Spleen (tissue), 11 donors: ENCODE measurements around the gene DUSP5. TPM values are rescaled to one million over a fixed set of nuclear protein-coding genes. Genes with fewer than 3 reads are reported as not detected.
"Not testable (repeated sequence)": the region's sequence is repeated elsewhere in the genome, so short reads cannot be mapped to it uniquely, and the experiment has no call there.

Source experiments
- DNase-seq: peaks from one replicate; pipeline ENCODE4 v3.0.0-alpha.2; 2020
- H3K27ac ChIP-seq, 8 donors: fragments of 200-600 bp; sonication (generic) in 7 of 8; 1 replicate in 4 of 8; 2 replicates in 4 of 8; pipeline versions ENCODE4 v1.5.0 to v1.8.0; 2016 to 2021; ENCODE audit warnings: inconsistent platforms in 4 of 8, mild to moderate bottlenecking in 4 of 8, moderate library complexity in 1 of 8
- H3K27me3 ChIP-seq, 7 donors: fragments of 200-600 bp; sonication (generic) in 6 of 7; replicated peaks in 1 of 7; 1 replicate in 4 of 7; 2 replicates in 3 of 7; pipeline versions ENCODE4 v1.5.0 to v1.8.0; 2016 to 2021; ENCODE audit warnings: inconsistent platforms in 3 of 7, mild to moderate bottlenecking in 1 of 7
- H3K36me3 ChIP-seq, 6 donors: fragments of 200-600 bp; sonication (generic) in 5 of 6; 1 replicate in 4 of 6; 2 replicates in 2 of 6; pipeline versions ENCODE4 v1.5.0 to v1.8.0; 2016 to 2021; ENCODE audit warnings: inconsistent platforms in 2 of 6
- H3K4me1 ChIP-seq, 6 donors: fragments of 200-600 bp; sonication (generic) in 5 of 6; 1 replicate in 3 of 6; 2 replicates in 3 of 6; pipeline versions ENCODE4 v1.5.0 to v1.8.0; 2016 to 2021; ENCODE audit warnings: inconsistent platforms in 3 of 6
- H3K4me3 ChIP-seq, 8 donors: fragments of 200-600 bp; sonication (generic) in 7 of 8; 1 replicate in 4 of 8; 2 replicates in 4 of 8; pipeline versions ENCODE4 v1.5.0 to v1.8.0; 2016 to 2021; ENCODE audit warnings: inconsistent platforms in 4 of 8, mild to moderate bottlenecking in 4 of 8, moderate library complexity in 2 of 8
- H3K9me3 ChIP-seq, 8 donors: fragments of 200-600 bp; sonication (generic) in 7 of 8; 1 replicate in 4 of 8; 2 replicates in 4 of 8; pipeline versions ENCODE4 v1.5.0 to v1.8.0; 2016 to 2021; ENCODE audit warnings: inconsistent platforms in 4 of 8
- POLR2A ChIP-seq, 3 donors: fragments of 450-650 bp; IDR thresholded peaks; one replicate each; pipeline ENCODE4 v1.5.1; 2017; ENCODE audit warnings: antibody characterized with exemption in 3 of 3, mild to moderate bottlenecking in 1 of 3
- POLR2AphosphoS5 ChIP-seq, 3 donors: sonication (generic); formaldehyde crosslinking; IDR thresholded peaks; one replicate each; pipeline ENCODE4 v1.5.1; 2017; ENCODE audit warnings: antibody characterized with exemption in 3 of 3
- WGBS, 5 donors: extraction: QIAGEN DNeasy Blood & Tissue Kit in 3 of 5; methylation state at CpG; one replicate each; pipeline versions ENCODE4 v1.1.5 to v1.1.7; 2013 to 2018; 5-methylcytosine and 5-hydroxymethylcytosine counted together
- intact Hi-C: fragments of 100-400 bp; cut with DNase I; formaldehyde crosslinking; loops from one replicate; pipeline ENCODE4 v1.15.0; 2023; ENCODE audit warnings: low total_unique reads
- polyA plus RNA-seq, 3 donors: library from polyadenylated mRNA; stranded (reverse); fragments of 200-250 nt; gene quantifications; one replicate each; pipeline ENCODE4 v1.2.1, GENCODE V29; 2013
- total RNA-seq, 7 donors: library from RNA; depleted of rRNA in 3 of 7; stranded (reverse); fragments of >200 nt in 3 of 7; fragmentation: NEBNext Ultra II Directional in 4 of 7; extraction: Animal tissue kit (Norgen Biotek cat#: 25700) in 4 of 7; gene quantifications; one replicate each; pipeline versions ENCODE4 v1.1.0 to v1.2.1, GENCODE V29; 2016 to 2021
- TF ChIP-seq, protein P1 (sequence below), 11 experiments: fragments of 200-600 bp in 7 of 11; fragments of 450-650 bp in 4 of 11; sonication (generic) in 4 of 11; IDR thresholded peaks in 8 of 11; conservative IDR thresholded peaks in 3 of 11; 1 replicate in 7 of 11; 2 replicates in 4 of 11; pipeline versions ENCODE4 v1.4.0 to v1.8.0; 2016 to 2021; ENCODE audit warnings: antibody characterized with exemption in 11 of 11, inconsistent platforms in 4 of 11, mild to moderate bottlenecking in 1 of 11
- donor health status: healthy with polysubstance abuse.
- donor health status: DM: no; HTN: no; CAD: no; lungs with moderate emphysema.
- donor health status: DM: no; HTN: no; CAD: no.
- donor health status: Bipolar disorder and iron deficiency.
- donor health status: healthy.
- donor health status: DM: no; HTN: no; CAD: no.
- donor health status: DM: yes; HTN: yes; CAD: no.

DUSP5 gene
- total and polyA plus RNA-seq, 10 donors = 9.7 to 71.8 (median 30.6) TPM

DNA sequence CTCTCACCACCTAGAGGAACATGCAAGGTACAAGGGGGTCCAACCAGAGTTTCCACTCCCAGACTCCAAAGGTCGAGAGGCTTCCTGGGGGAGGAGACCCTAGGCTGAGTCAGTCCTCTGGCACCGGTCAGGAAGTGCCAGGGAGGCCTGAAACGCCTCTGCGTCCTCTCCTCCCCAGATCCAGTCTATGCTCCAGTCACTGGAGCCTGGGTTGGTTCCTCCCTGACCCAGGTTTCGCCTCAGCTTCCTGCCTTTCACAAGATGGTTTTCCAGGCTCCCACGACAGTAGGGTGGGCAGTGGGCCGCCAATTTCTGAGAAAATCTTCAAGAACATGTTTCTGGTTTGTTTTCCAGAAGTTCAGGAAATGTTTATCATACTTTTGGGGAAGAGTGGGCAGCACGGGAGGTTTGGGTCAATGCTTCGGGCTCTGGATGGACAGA is 30.0 kb downstream of the DUSP5 start:
- Histone ChIP-seq H3K4me1 (peaks cover 5 to 43% (median 25%) of the 10 kb centered on the region in 6 donors), H3K36me3 (no peaks in the 10 kb centered on the region), H3K4me3 (no peak overlapping the region), H3K27me3 (peaks cover 0 to 15% (median 0%) of the 10 kb centered on the region in 7 donors), H3K27ac (peak overlapping the region in 7 of 8 donors; percentile 5 to 66 (median 49)), H3K9me3 (no peaks in the 10 kb centered on the region)
- DNase-seq = no peak
- TF ChIP-seq, protein P1, sequence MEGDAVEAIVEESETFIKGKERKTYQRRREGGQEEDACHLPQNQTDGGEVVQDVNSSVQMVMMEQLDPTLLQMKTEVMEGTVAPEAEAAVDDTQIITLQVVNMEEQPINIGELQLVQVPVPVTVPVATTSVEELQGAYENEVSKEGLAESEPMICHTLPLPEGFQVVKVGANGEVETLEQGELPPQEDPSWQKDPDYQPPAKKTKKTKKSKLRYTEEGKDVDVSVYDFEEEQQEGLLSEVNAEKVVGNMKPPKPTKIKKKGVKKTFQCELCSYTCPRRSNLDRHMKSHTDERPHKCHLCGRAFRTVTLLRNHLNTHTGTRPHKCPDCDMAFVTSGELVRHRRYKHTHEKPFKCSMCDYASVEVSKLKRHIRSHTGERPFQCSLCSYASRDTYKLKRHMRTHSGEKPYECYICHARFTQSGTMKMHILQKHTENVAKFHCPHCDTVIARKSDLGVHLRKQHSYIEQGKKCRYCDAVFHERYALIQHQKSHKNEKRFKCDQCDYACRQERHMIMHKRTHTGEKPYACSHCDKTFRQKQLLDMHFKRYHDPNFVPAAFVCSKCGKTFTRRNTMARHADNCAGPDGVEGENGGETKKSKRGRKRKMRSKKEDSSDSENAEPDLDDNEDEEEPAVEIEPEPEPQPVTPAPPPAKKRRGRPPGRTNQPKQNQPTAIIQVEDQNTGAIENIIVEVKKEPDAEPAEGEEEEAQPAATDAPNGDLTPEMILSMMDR (IDR thresholded peaks at IDR 0.05 in 8 of 11, conservative IDR thresholded peaks at IDR 0.05 in 3 of 11) = no peak
- TF ChIP-seq POLR2A (IDR thresholded peaks at IDR 0.05) (no peak), POLR2AphosphoS5 (IDR thresholded peaks at IDR 0.05) (peak; percentile 33 to 57 (median 51))
- intact Hi-C loops = no loop called here
- 66 to 82% (median 69%) methylated on average over 9 of the region's 9 CpGs for WGBS, 5 donors

DNA sequence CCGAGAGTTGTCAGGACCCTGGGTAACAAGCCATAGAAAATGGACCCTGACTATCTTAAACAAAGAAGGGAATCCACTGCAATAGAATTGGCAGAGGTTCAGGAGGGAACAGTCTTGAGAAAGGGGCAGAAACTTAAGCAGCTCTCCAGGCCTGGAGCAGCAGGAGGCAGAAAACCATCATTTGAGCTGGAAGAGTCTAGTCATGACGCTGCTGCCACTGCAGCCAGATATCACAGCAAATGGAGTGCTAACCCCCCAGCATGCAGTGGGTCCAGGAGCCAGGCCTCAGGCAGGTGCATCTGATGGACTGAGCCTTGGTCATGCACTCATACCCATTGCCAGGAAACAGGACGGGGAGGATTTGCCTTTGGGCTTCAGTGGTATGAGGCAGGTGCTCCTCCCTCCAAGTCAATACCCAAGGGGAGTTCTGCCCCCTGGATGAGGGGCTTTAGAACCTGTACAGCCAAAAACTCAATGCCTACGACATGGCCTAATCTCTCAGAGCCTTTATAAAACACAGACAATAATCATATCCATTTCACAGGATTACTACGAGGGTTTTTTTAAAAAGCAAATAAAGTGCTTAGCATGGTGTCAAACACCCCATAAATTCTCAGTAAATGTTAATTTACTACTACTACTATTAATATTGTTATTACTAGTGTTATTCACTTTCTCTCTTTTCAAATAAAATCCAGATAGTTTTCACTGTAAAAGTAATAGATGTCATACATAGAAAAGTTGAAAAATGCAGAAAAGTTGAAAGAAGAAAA is 30.7 kb downstream of the DUSP5 start:
- peak overlapping the region in 6 of 8 donors; percentile 1 to 66 (median 52) for H3K27ac ChIP-seq
- no peaks in the 10 kb centered on the region for H3K36me3 ChIP-seq
- H3K9me3 ChIP-seq = no peaks in the 10 kb centered on the region
- H3K4me3 ChIP-seq = no peak overlapping the region
- H3K4me1 ChIP-seq = peaks cover 5 to 42% (median 25%) of the 10 kb centered on the region in 6 donors
- DNase-seq = no peak
- TF ChIP-seq, protein P1 (IDR thresholded peaks at IDR 0.05 in 8 of 11, conservative IDR thresholded peaks at IDR 0.05 in 3 of 11) = no peak
- TF ChIP-seq POLR2AphosphoS5 (IDR thresholded peaks at IDR 0.05) (no peak), POLR2A (IDR thresholded peaks at IDR 0.05) (no peak)
- 64 to 77% (median 75%) methylated on average over 5 of the region's 5 CpGs for whole genome bisulfite sequencing, 5 donors
- intact Hi-C loops = no loop called here
- peaks cover 0 to 15% (median 0%) of the 10 kb centered on the region in 7 donors for H3K27me3 ChIP-seq

- H3K4me3 ChIP-seq, H3K36me3 ChIP-seq, intact Hi-C loops, H3K9me3 ChIP-seq, DNase-seq: not testable (repeated sequence)
- H3K27ac ChIP-seq = peak overlapping the region in 5 of 8 donors; percentile 36 to 66 (median 55)
- H3K27me3 ChIP-seq = peaks cover 0 to 15% (median 0%) of the 10 kb centered on the region in 7 donors
- 77 to 79% (median 77%) methylated on average over 8 of the region's 8 CpGs for WGBS, 5 donors
- H3K4me1 ChIP-seq = peaks cover 5 to 42% (median 25%) of the 10 kb centered on the region in 6 donors
Measured at GRCh38 chr10:110528997-110529524, 31.4 kb downstream of the DUSP5 start.

GRCh38 chr10:110529596-110530011 is 31.9 kb downstream of the DUSP5 start:
- DNase-seq = no peak
- no peaks in the 10 kb centered on the region for H3K9me3 ChIP-seq
- intact Hi-C loops = no loop called here
- H3K27me3 ChIP-seq = peaks cover 0 to 15% (median 0%) of the 10 kb centered on the region in 7 donors
- peak overlapping the region in 1 of 8 donors; percentile 53 for H3K4me3 ChIP-seq
- 55 to 61% (median 57%) methylated on average over 6 of the region's 6 CpGs for WGBS, 5 donors
- H3K36me3 ChIP-seq = no peaks in the 10 kb centered on the region
- TF ChIP-seq POLR2AphosphoS5 (IDR thresholded peaks at IDR 0.05) = no peak
- no peak for TF ChIP-seq POLR2A (IDR thresholded peaks at IDR 0.05)
- TF ChIP-seq, protein P1 (IDR thresholded peaks at IDR 0.05 in 8 of 11, conservative IDR thresholded peaks at IDR 0.05 in 3 of 11) = no peak
- peak overlapping the region in 6 of 8 donors; percentile 3 to 66 (median 57) for H3K27ac ChIP-seq
- H3K4me1 ChIP-seq = peaks cover 5 to 45% (median 26%) of the 10 kb centered on the region in 6 donors
